Panc1 (cell line): ENCODE measurements around the gene CA10.

Experiments
- POLR2AphosphoS5 ChIP-seq: IDR thresholded peaks from 2 replicates; pipeline ENCODE4 v1.6.1; 2012; ENCODE audit warnings: mild to moderate bottlenecking, low read depth, low read length, moderate library complexity
- TCF7L2 ChIP-seq: IDR thresholded peaks from 2 replicates; pipeline ENCODE4 v1.6.1; 2011; ENCODE audit warnings: mild to moderate bottlenecking, low read depth, low read length, inconsistent platforms
- TF ChIP-seq, protein P1 (sequence below): fragments of 450-650 bp; IDR thresholded peaks from 2 replicates; pipeline ENCODE4 v1.5.1; 2017; ENCODE audit warnings: mild to moderate bottlenecking
- TF ChIP-seq, protein P2 (sequence below), 2 experiments: IDR thresholded peaks; 2 replicates each; pipeline ENCODE4 v1.6.1; 2011 to 2012; ENCODE audit warnings: low read depth in 2 of 2, control low read depth in 1 of 2, low read length in 1 of 2, mild to moderate bottlenecking in 1 of 2, moderate library complexity in 1 of 2; ENCODE audit not compliant: insufficient read depth in 1 of 2

DNA sequence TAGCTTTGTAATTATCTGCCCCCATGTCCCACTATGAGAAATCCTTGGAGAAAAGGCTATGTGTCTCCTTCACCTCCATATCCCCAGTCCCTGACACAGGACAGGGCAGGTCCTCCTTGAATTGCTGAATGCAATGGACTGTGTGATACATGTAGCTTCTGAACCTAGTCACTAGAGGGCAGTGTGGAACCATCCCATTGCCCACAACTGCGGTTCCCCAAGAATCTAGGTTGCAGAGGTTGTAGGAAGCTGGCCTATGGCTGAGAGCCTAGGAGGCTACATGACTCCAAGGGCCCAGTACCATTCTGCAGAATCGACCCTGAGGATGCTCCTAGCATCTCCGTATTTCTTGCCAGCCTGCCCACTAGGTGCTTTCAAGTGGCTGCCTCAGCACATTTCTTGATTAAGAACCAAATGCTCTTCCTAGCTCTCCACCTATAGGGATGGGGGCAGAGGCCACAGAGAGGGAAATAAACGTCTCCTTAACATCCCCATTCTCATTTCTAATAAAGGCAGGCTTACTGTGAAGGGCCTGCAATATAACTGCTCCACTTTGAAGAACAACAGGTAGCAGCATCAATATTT is 394.0 kb downstream of the CA10 start:
- TF ChIP-seq, protein P1, sequence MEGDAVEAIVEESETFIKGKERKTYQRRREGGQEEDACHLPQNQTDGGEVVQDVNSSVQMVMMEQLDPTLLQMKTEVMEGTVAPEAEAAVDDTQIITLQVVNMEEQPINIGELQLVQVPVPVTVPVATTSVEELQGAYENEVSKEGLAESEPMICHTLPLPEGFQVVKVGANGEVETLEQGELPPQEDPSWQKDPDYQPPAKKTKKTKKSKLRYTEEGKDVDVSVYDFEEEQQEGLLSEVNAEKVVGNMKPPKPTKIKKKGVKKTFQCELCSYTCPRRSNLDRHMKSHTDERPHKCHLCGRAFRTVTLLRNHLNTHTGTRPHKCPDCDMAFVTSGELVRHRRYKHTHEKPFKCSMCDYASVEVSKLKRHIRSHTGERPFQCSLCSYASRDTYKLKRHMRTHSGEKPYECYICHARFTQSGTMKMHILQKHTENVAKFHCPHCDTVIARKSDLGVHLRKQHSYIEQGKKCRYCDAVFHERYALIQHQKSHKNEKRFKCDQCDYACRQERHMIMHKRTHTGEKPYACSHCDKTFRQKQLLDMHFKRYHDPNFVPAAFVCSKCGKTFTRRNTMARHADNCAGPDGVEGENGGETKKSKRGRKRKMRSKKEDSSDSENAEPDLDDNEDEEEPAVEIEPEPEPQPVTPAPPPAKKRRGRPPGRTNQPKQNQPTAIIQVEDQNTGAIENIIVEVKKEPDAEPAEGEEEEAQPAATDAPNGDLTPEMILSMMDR, result peak; percentile 94
- TF ChIP-seq POLR2AphosphoS5 (no peak), TCF7L2 (no peak)
- TF ChIP-seq, protein P2, sequence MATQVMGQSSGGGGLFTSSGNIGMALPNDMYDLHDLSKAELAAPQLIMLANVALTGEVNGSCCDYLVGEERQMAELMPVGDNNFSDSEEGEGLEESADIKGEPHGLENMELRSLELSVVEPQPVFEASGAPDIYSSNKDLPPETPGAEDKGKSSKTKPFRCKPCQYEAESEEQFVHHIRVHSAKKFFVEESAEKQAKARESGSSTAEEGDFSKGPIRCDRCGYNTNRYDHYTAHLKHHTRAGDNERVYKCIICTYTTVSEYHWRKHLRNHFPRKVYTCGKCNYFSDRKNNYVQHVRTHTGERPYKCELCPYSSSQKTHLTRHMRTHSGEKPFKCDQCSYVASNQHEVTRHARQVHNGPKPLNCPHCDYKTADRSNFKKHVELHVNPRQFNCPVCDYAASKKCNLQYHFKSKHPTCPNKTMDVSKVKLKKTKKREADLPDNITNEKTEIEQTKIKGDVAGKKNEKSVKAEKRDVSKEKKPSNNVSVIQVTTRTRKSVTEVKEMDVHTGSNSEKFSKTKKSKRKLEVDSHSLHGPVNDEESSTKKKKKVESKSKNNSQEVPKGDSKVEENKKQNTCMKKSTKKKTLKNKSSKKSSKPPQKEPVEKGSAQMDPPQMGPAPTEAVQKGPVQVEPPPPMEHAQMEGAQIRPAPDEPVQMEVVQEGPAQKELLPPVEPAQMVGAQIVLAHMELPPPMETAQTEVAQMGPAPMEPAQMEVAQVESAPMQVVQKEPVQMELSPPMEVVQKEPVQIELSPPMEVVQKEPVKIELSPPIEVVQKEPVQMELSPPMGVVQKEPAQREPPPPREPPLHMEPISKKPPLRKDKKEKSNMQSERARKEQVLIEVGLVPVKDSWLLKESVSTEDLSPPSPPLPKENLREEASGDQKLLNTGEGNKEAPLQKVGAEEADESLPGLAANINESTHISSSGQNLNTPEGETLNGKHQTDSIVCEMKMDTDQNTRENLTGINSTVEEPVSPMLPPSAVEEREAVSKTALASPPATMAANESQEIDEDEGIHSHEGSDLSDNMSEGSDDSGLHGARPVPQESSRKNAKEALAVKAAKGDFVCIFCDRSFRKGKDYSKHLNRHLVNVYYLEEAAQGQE (IDR thresholded peaks at IDR 0.05; ENCODE audit: insufficient read depth in 1 of 2, low read depth in 2 of 2, low read length in 1 of 2), result no peak
